ENCODE data around the gene PIK3C3. TPM values are rescaled to one million over a fixed set of nuclear protein-coding genes. Genes with fewer than 3 reads are reported as not detected.

The PIK3C3 gene
- total RNA-seq, 4 donors from 2014 or later: 34.3 to 66.5 (median 38.0) TPM

GRCh38 chr18:42028247-42028832, 73.3 kb downstream of the PIK3C3 start:
- no peak for DNase-seq (ENCODE audit: low spot score)
- no peak for TF ChIP-seq CTCF (IDR thresholded peaks at IDR 0.05)
- no peak for ATAC-seq (ENCODE audit: low FRiP score)

GRCh38 chr18:42029092-42029491, 74.1 kb downstream of the PIK3C3 start:
- TF ChIP-seq CTCF (IDR thresholded peaks at IDR 0.05): no peak
- no peak for DNase-seq (ENCODE audit: low spot score)
- ATAC-seq (ENCODE audit: low FRiP score): no peak

GRCh38 chr18:42030586-42031182, 75.7 kb downstream of the PIK3C3 start:
- ATAC-seq (ENCODE audit: low FRiP score) (no peak), DNase-seq (ENCODE audit: low spot score) (no peak)
- no peak for TF ChIP-seq CTCF (IDR thresholded peaks at IDR 0.05)

- no peak for TF ChIP-seq CTCF (IDR thresholded peaks at IDR 0.05)
- DNase-seq (ENCODE audit: low spot score) (no peak), ATAC-seq (ENCODE audit: low FRiP score) (no peak)
Measured at GRCh38 chr18:42032447-42032846, 77.4 kb downstream of the PIK3C3 start.

- ATAC-seq (ENCODE audit: low FRiP score): no peak
- TF ChIP-seq CTCF (IDR thresholded peaks at IDR 0.05): no peak
Measured at GRCh38 chr18:42033137-42033810, 78.2 kb downstream of the PIK3C3 start.

GRCh38 chr18:42038936-42039335, 83.9 kb downstream of the PIK3C3 start:
- DNase-seq (ENCODE audit: low spot score): no peak
- no peak for ATAC-seq (ENCODE audit: low FRiP score)
- TF ChIP-seq CTCF (IDR thresholded peaks at IDR 0.05): no peak

More at GRCh38 chr18:42033137-42033810, 78.2 kb downstream of the PIK3C3 start:
- no peak for DNase-seq (ENCODE audit: low spot score)

GRCh38 chr18:42039396-42039795, 84.4 kb downstream of the PIK3C3 start:
- TF ChIP-seq CTCF (IDR thresholded peaks at IDR 0.05): no peak
- no peak for DNase-seq (ENCODE audit: low spot score)
- ATAC-seq (ENCODE audit: low FRiP score): no peak

Data from omental fat pad (tissue), 4 donors.